HL-60 (cell line): ENCODE data around the gene SUCO.

Experiments used
- DNase-seq, 2 experiments: peaks; one replicate each; pipeline ENCODE4 v3.0.0-alpha.2; 2010 to 2020; ENCODE audit warnings: low read depth in 1 of 2, low spot score in 1 of 2
- H3K27ac ChIP-seq: fragments of 250-450 bp; sonication (Bioruptor Pico); replicated peaks from 2 replicates; pipeline ENCODE4 v1.5.1; 2020; ENCODE audit warnings: mild to moderate bottlenecking, moderate library complexity
- H3K27me3 ChIP-seq: fragments of 250-450 bp; sonication (Bioruptor Pico); 2 replicates; pipeline ENCODE4 v1.5.1; 2021; ENCODE audit warnings: mild to moderate bottlenecking, moderate library complexity; ENCODE audit not compliant: insufficient read depth, poor library complexity, severe bottlenecking
- H3K4me3 ChIP-seq: replicated peaks from 2 replicates; pipeline ENCODE4 v1.5.1; 2011; ENCODE audit warnings: mild to moderate bottlenecking, control low read depth, low read length; ENCODE audit not compliant: insufficient read depth
- GABPA ChIP-seq: IDR thresholded peaks from 2 replicates; pipeline ENCODE4 v1.6.1; 2012; ENCODE audit warnings: low read depth
- POLR2AphosphoS5 ChIP-seq: IDR thresholded peaks from 2 replicates; pipeline ENCODE4 v1.6.1; 2012; ENCODE audit warnings: low read depth
- SPI1 ChIP-seq: IDR thresholded peaks from 2 replicates; pipeline ENCODE4 v1.6.1; 2012; ENCODE audit warnings: low read depth, mild to moderate bottlenecking, borderline replicate concordance
- TF ChIP-seq, protein P1 (sequence below): IDR thresholded peaks from one replicate; pipeline ENCODE4 v1.5.1; 2011; ENCODE audit warnings: low read length, control low read depth, inconsistent platforms; ENCODE audit not compliant: insufficient read depth
- TF ChIP-seq, protein P2 (sequence below): IDR thresholded peaks from 2 replicates; pipeline ENCODE4 v1.6.1; 2012; ENCODE audit warnings: low read depth; ENCODE audit not compliant: insufficient replicate concordance

The SUCO gene

GRCh38 chr1:172627702-172628101 is 94.8 kb downstream of the SUCO start:
- Histone ChIP-seq H3K27ac (no peak overlapping the region), H3K4me3 (no peak overlapping the region), H3K27me3 (no peaks in the 10 kb centered on the region)
- TF ChIP-seq, protein P1, sequence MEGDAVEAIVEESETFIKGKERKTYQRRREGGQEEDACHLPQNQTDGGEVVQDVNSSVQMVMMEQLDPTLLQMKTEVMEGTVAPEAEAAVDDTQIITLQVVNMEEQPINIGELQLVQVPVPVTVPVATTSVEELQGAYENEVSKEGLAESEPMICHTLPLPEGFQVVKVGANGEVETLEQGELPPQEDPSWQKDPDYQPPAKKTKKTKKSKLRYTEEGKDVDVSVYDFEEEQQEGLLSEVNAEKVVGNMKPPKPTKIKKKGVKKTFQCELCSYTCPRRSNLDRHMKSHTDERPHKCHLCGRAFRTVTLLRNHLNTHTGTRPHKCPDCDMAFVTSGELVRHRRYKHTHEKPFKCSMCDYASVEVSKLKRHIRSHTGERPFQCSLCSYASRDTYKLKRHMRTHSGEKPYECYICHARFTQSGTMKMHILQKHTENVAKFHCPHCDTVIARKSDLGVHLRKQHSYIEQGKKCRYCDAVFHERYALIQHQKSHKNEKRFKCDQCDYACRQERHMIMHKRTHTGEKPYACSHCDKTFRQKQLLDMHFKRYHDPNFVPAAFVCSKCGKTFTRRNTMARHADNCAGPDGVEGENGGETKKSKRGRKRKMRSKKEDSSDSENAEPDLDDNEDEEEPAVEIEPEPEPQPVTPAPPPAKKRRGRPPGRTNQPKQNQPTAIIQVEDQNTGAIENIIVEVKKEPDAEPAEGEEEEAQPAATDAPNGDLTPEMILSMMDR, result no peak
- TF ChIP-seq SPI1 (no peak), GABPA (no peak)
- TF ChIP-seq, protein P2, sequence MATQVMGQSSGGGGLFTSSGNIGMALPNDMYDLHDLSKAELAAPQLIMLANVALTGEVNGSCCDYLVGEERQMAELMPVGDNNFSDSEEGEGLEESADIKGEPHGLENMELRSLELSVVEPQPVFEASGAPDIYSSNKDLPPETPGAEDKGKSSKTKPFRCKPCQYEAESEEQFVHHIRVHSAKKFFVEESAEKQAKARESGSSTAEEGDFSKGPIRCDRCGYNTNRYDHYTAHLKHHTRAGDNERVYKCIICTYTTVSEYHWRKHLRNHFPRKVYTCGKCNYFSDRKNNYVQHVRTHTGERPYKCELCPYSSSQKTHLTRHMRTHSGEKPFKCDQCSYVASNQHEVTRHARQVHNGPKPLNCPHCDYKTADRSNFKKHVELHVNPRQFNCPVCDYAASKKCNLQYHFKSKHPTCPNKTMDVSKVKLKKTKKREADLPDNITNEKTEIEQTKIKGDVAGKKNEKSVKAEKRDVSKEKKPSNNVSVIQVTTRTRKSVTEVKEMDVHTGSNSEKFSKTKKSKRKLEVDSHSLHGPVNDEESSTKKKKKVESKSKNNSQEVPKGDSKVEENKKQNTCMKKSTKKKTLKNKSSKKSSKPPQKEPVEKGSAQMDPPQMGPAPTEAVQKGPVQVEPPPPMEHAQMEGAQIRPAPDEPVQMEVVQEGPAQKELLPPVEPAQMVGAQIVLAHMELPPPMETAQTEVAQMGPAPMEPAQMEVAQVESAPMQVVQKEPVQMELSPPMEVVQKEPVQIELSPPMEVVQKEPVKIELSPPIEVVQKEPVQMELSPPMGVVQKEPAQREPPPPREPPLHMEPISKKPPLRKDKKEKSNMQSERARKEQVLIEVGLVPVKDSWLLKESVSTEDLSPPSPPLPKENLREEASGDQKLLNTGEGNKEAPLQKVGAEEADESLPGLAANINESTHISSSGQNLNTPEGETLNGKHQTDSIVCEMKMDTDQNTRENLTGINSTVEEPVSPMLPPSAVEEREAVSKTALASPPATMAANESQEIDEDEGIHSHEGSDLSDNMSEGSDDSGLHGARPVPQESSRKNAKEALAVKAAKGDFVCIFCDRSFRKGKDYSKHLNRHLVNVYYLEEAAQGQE, result no peak
- no peak for DNase-seq

DNA sequence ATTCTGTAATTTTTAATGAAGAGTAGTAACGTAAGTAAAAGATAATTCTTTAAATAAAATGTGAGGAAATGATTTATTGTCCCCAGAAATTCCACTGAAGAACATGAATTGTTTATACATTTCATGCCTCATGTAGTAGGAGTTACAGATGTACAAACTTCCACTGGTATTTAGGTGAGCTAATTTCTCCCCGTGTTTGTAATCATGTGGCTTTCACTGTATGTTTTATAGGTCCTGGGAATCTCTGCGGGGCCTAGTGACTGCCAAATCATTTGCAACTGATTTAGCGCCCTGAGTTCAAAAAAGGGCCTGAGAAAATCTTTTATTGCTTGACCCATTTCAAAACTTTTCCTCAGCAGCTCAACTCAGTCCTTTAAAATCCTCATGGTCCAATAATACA is 95.5 kb downstream of the SUCO start:
- TF ChIP-seq SPI1, result no peak
- no peak for TF ChIP-seq POLR2AphosphoS5
- TF ChIP-seq, protein P1, result no peak
- TF ChIP-seq, protein P2, result no peak
- no peak for TF ChIP-seq GABPA
- Histone ChIP-seq H3K4me3 (no peak overlapping the region), H3K27ac (no peak overlapping the region), H3K27me3 (no peaks in the 10 kb centered on the region)
- DNase-seq, result no peak

- DNase-seq, result no peak
- no peak overlapping the region for H3K27ac ChIP-seq
- no peak for TF ChIP-seq GABPA
- TF ChIP-seq, protein P2, result no peak
- no peak for TF ChIP-seq POLR2AphosphoS5
- no peak for TF ChIP-seq SPI1
- TF ChIP-seq, protein P1, result no peak
These were observed 96.2 kb downstream of the SUCO start for GRCh38 chr1:172629170-172629569.

More at GRCh38 chr1:172629170-172629569, 96.2 kb downstream of the SUCO start:
- no peak overlapping the region for H3K4me3 ChIP-seq
- H3K27me3 ChIP-seq, result no peaks in the 10 kb centered on the region
